Kidney (tissue), 14 donors: ENCODE results near the gene TGFBR3. TPM values are rescaled to one million over a fixed set of nuclear protein-coding genes. Genes with fewer than 3 reads are reported as not detected.

Experiments
- DNase-seq, 5 donors: peaks; one replicate each; pipeline ENCODE4 v3.0.0-alpha.2; 2013 to 2020
- FAIRE-seq: peaks from 2 replicates; lab custom pipeline; 2012; peaks lifted over from hg19 to GRCh38; lab: Jason Lieb, UNC
- H3K27ac ChIP-seq, 2 donors: one replicate each; pipeline ENCODE4 v1.7.0; 2013; ENCODE audit warnings: low read depth in 2 of 2, low read length in 2 of 2, inconsistent platforms in 1 of 2
- H3K27me3 ChIP-seq: one replicate; pipeline ENCODE4 v1.7.1; 2013; ENCODE audit warnings: low read length, inconsistent platforms; ENCODE audit not compliant: control insufficient read depth, insufficient read depth
- H3K36me3 ChIP-seq, 3 donors: one replicate each; pipeline versions ENCODE4 v1.7.0 to v1.7.1; 2013; ENCODE audit warnings: low read length in 3 of 3, control low read depth in 1 of 3, inconsistent platforms in 1 of 3; ENCODE audit not compliant: insufficient read depth in 3 of 3, control insufficient read depth in 2 of 3
- H3K4me1 ChIP-seq, 3 donors: one replicate each; pipeline versions ENCODE4 v1.7.0 to v1.7.1; 2013; ENCODE audit warnings: low read length in 3 of 3, inconsistent platforms in 1 of 3, low read depth in 1 of 3; ENCODE audit not compliant: control insufficient read depth in 2 of 3, insufficient read depth in 2 of 3
- H3K4me3 ChIP-seq, 3 donors: one replicate each; pipeline versions ENCODE4 v1.7.0 to v1.8.1; 2013; ENCODE audit warnings: low read length in 3 of 3, control low read depth in 1 of 3, inconsistent platforms in 1 of 3
- H3K9ac ChIP-seq, 3 donors: one replicate each; pipeline versions ENCODE4 v1.7.0 to v1.7.1; 2013; ENCODE audit warnings: low read length in 3 of 3, control low read depth in 1 of 3, inconsistent platforms in 1 of 3
- H3K9me3 ChIP-seq, 3 donors: one replicate each; pipeline versions ENCODE4 v1.7.0 to v1.7.1; 2013; ENCODE audit warnings: low read length in 3 of 3, control low read depth in 1 of 3, inconsistent platforms in 1 of 3; ENCODE audit not compliant: control insufficient read depth in 2 of 3, insufficient read depth in 1 of 3
- CTCF ChIP-seq: IDR thresholded peaks from 3 replicates; pipeline ENCODE4 v1.5.1; 2012; ENCODE audit warnings: mild to moderate bottlenecking, moderate library complexity, borderline replicate concordance; ENCODE audit not compliant: insufficient read depth; ENCODE audit errors: extremely low read depth
- intact Hi-C: fragments of 100-400 bp; cut with DNase I; formaldehyde crosslinking; loops from one replicate; pipeline ENCODE4 v1.11.1; 2022
- polyA plus RNA-seq: library from polyadenylated mRNA; stranded (reverse); fragments of 350-450 nt; fragmentation: Illumina TruSeq; extraction: RNeasy Lipid Tissue Mini Kit (QIAGEN cat#74804); gene quantifications from one replicate; pipeline ENCODE4 v1.2.3, GENCODE V29; 2014; ENCODE audit warnings: low read depth, low replicate concordance; ENCODE audit not compliant: insufficient read depth
- total RNA-seq: library from RNA; stranded (reverse); fragmentation: NEBNext Ultra II Directional; extraction: Animal tissue kit (Norgen Biotek cat#: 25700); gene quantifications from one replicate; pipeline ENCODE4 v1.2.1, GENCODE V29; 2021
- donor health status: control.
- donor health status: control.
- donor health status: control.
- donor health status: control.
- donor health status: control.
- donor health status: DM: yes; HTN: yes; CAD: no.
- donor health status: Normal renal cell carcinoma (clear cell type).

Gene TGFBR3
- total and polyA plus RNA-seq, 2 donors from 2014 or later, result 15.8 to 57.9 TPM

- H3K9ac ChIP-seq, result peak overlapping the region in 1 of 3 donors; percentile 37
- H3K27ac ChIP-seq, result peak overlapping the region; percentile 29 to 68
- peaks cover 8 to 33% (median 9%) of the 10 kb centered on the region in 3 donors for H3K4me1 ChIP-seq
- no peaks in the 10 kb centered on the region for H3K9me3 ChIP-seq
- TF ChIP-seq CTCF, result no peak
- FAIRE-seq, result no peak
- no peak overlapping the region for H3K4me3 ChIP-seq
- intact Hi-C loops, result no loop called here
- H3K36me3 ChIP-seq, result no peaks in the 10 kb centered on the region
- no peaks in the 10 kb centered on the region for H3K27me3 ChIP-seq
- peak in 2 of 5 donors; percentile 47 to 68 for DNase-seq
Observed at GRCh38 chr1:91819038-91819788, 66.7 kb downstream of the TGFBR3 start.

GRCh38 chr1:91818713-91818975, 67.3 kb downstream of the TGFBR3 start:
- no peaks in the 10 kb centered on the region for H3K36me3 ChIP-seq
- H3K9me3 ChIP-seq, result no peaks in the 10 kb centered on the region
- peak overlapping the region; percentile 29 to 68 for H3K27ac ChIP-seq
- DNase-seq (peak in 1 of 5 donors; percentile 45), FAIRE-seq (no peak)
- no peaks in the 10 kb centered on the region for H3K27me3 ChIP-seq
- H3K4me1 ChIP-seq, result peaks cover 9 to 38% (median 10%) of the 10 kb centered on the region in 3 donors
- intact Hi-C loops, result no loop called here
- H3K9ac ChIP-seq, result no peak overlapping the region
- H3K4me3 ChIP-seq, result no peak overlapping the region
- TF ChIP-seq CTCF, result no peak

GRCh38 chr1:91817211-91817905, 68.6 kb downstream of the TGFBR3 start:
- Histone ChIP-seq H3K27me3 (no peaks in the 10 kb centered on the region), H3K9me3 (no peaks in the 10 kb centered on the region), H3K27ac (peak overlapping the region; percentile 74 to 79), H3K4me1 (peaks cover 9 to 44% (median 12%) of the 10 kb centered on the region in 3 donors), H3K4me3 (no peak overlapping the region), H3K9ac (no peak overlapping the region), H3K36me3 (no peaks in the 10 kb centered on the region)
- DNase-seq, result no peak
- no peak for TF ChIP-seq CTCF
- FAIRE-seq, result no peak
- intact Hi-C loops, result no loop called here
